ENCODE data around the gene KCNH1.

Gene KCNH1

DNA sequence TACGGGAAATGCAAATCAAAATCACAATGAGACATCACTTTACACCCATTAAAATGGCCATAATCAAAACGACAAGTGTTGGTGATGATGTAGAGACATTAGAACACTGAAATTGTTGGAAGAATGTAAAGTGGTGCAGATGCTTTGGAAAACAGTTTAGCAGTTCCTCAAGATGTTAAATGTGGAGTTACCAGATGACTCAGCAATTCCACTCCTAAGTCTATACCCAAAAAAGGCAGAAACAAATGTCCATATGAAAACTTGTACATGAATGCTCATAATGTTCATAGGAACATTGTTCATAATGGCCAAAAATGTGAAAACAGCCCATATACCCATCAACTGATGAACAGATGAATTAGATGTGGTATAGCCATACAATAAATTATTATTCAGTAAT, 267.4 kb downstream of the KCNH1 start:
- TF ChIP-seq EZH2phosphoT487 (IDR thresholded peaks at IDR 0.05; ENCODE audit: low read depth): no peak
- TF ChIP-seq, protein P1, sequence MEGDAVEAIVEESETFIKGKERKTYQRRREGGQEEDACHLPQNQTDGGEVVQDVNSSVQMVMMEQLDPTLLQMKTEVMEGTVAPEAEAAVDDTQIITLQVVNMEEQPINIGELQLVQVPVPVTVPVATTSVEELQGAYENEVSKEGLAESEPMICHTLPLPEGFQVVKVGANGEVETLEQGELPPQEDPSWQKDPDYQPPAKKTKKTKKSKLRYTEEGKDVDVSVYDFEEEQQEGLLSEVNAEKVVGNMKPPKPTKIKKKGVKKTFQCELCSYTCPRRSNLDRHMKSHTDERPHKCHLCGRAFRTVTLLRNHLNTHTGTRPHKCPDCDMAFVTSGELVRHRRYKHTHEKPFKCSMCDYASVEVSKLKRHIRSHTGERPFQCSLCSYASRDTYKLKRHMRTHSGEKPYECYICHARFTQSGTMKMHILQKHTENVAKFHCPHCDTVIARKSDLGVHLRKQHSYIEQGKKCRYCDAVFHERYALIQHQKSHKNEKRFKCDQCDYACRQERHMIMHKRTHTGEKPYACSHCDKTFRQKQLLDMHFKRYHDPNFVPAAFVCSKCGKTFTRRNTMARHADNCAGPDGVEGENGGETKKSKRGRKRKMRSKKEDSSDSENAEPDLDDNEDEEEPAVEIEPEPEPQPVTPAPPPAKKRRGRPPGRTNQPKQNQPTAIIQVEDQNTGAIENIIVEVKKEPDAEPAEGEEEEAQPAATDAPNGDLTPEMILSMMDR (IDR thresholded peaks at IDR 0.05; ENCODE audit: low read depth, low read length): no peak
- H3K27me3 ChIP-seq (ENCODE audit: low read depth, low read length): no peaks in the 10 kb centered on the region
- H3K4me1 ChIP-seq (ENCODE audit: low read length): no peaks in the 10 kb centered on the region

DNA sequence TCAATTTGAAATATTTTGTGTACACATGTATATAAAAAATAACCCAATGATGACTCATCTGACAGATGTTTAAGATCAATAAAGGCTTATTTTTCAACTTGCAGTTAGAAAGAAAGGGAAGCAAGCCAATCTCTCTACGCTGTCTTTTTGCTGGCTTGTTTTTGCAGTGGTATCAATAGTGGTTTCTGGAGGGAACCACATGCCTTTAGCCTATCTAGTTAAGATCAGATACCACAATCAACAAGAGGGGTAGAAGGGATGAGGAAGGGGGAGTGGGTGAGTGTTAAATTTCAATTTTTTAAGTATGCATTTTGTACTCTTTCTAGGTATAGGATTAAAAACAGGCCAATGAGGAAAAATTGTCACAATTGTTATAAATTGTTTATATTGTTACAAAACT, 276.2 kb downstream of the KCNH1 start:
- H4K20me1 ChIP-seq (ENCODE audit: insufficient read depth, low read length): no peaks in the 10 kb centered on the region
- TF ChIP-seq, protein P1 (IDR thresholded peaks at IDR 0.05; ENCODE audit: low read depth, low read length): no peak
- no peak for TF ChIP-seq EZH2phosphoT487 (IDR thresholded peaks at IDR 0.05; ENCODE audit: low read depth)
- H3K36me3 ChIP-seq (replicated peaks; ENCODE audit: low read depth, low read length): no peaks in the 10 kb centered on the region
- H3K9ac ChIP-seq (ENCODE audit: low read length): no peak overlapping the region
- H3K4me3 ChIP-seq (ENCODE audit: low read length): no peak overlapping the region
- no peaks in the 10 kb centered on the region for H3K27me3 ChIP-seq (ENCODE audit: low read depth, low read length)
- no peak overlapping the region for H3K4me2 ChIP-seq (ENCODE audit: low read length)
- H3K27ac ChIP-seq (ENCODE audit: low read length): no peak overlapping the region
- H3K9me3 ChIP-seq (ENCODE audit: insufficient read depth, low read length): no peaks in the 10 kb centered on the region
- no peaks in the 10 kb centered on the region for H3K79me2 ChIP-seq (ENCODE audit: low read length)
- H3K4me1 ChIP-seq (ENCODE audit: low read length): no peaks in the 10 kb centered on the region
- no peak overlapping the region for H2AFZ ChIP-seq (ENCODE audit: low read depth, low read length)

More for the DNA sequence above, 267.4 kb downstream of the KCNH1 start:
- Histone ChIP-seq H3K36me3 (replicated peaks; ENCODE audit: low read depth, low read length) (no peaks in the 10 kb centered on the region), H3K9ac (ENCODE audit: low read length) (no peak overlapping the region), H3K4me2 (ENCODE audit: low read length) (no peak overlapping the region), H3K27ac (ENCODE audit: low read length) (no peak overlapping the region), H3K79me2 (ENCODE audit: low read length) (no peaks in the 10 kb centered on the region), H3K9me3 (ENCODE audit: insufficient read depth, low read length) (no peaks in the 10 kb centered on the region), H3K4me3 (ENCODE audit: low read length) (no peak overlapping the region), H2AFZ (ENCODE audit: low read depth, low read length) (no peak overlapping the region), H4K20me1 (ENCODE audit: insufficient read depth, low read length) (no peaks in the 10 kb centered on the region)

DNA sequence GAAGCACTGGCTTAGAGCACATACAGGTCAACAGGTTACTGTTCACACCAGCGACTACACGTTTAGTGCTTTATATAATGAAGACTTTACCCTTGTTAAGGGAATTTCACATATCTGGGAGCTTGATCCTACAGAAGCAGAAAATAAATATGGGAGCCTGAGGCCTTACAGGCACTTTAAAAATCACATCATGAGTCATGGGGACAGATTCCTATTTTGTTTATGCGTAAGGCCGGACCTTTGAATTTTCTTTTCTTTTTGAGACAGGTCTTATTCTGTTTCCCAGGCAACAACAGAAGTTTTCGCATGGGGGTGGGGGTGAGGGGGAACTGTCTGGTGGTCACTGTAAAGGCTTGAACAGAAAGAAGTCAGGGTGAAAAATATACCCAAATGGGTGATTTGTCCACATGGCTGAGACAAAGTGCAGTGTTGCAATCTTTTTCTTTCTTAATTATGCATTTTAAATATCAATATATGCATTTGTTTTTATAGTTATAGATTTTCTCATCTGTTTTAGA, 276.7 kb downstream of the KCNH1 start:
- no peak overlapping the region for H3K27ac ChIP-seq (ENCODE audit: low read length)
- TF ChIP-seq, protein P1 (IDR thresholded peaks at IDR 0.05; ENCODE audit: low read depth, low read length): no peak
- no peak for TF ChIP-seq EZH2phosphoT487 (IDR thresholded peaks at IDR 0.05; ENCODE audit: low read depth)
- no peaks in the 10 kb centered on the region for H3K9me3 ChIP-seq (ENCODE audit: insufficient read depth, low read length)
- no peaks in the 10 kb centered on the region for H3K4me1 ChIP-seq (ENCODE audit: low read length)
- H3K79me2 ChIP-seq (ENCODE audit: low read length): no peaks in the 10 kb centered on the region
- no peaks in the 10 kb centered on the region for H3K36me3 ChIP-seq (replicated peaks; ENCODE audit: low read depth, low read length)
- no peaks in the 10 kb centered on the region for H4K20me1 ChIP-seq (ENCODE audit: insufficient read depth, low read length)
- H3K4me3 ChIP-seq (ENCODE audit: low read length): no peak overlapping the region
- no peak overlapping the region for H3K9ac ChIP-seq (ENCODE audit: low read length)
- no peaks in the 10 kb centered on the region for H3K27me3 ChIP-seq (ENCODE audit: low read depth, low read length)
- no peak overlapping the region for H2AFZ ChIP-seq (ENCODE audit: low read depth, low read length)
- no peak overlapping the region for H3K4me2 ChIP-seq (ENCODE audit: low read length)

DNA sequence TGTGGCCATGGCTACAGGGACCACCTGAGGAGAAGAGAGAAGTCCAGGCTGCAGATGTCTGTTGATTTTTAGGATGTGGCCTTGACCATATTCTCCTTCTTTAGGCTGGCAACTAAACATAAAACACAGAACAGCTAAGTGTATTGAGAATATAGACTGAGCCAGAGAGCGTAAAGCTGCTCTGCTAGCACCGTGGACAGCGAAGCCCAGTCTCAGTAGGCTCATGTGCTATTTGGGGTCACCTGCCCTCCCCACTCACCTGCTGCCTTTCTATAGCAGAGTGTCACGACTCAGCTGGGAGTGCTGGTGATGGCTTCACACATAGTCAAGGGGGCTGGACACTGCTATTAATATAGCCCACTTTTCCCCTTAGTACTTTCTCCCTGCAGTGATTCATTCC, 278.5 kb downstream of the KCNH1 start:
- no peaks in the 10 kb centered on the region for H3K36me3 ChIP-seq (replicated peaks; ENCODE audit: low read depth, low read length)
- H2AFZ ChIP-seq (ENCODE audit: low read depth, low read length): no peak overlapping the region
- no peak overlapping the region for H3K4me3 ChIP-seq (ENCODE audit: low read length)
- H3K79me2 ChIP-seq (ENCODE audit: low read length): no peaks in the 10 kb centered on the region
- H3K27me3 ChIP-seq (ENCODE audit: low read depth, low read length): no peaks in the 10 kb centered on the region
- no peaks in the 10 kb centered on the region for H4K20me1 ChIP-seq (ENCODE audit: insufficient read depth, low read length)
- no peak overlapping the region for H3K27ac ChIP-seq (ENCODE audit: low read length)
- no peaks in the 10 kb centered on the region for H3K9me3 ChIP-seq (ENCODE audit: insufficient read depth, low read length)
- H3K4me2 ChIP-seq (ENCODE audit: low read length): no peak overlapping the region
- H3K4me1 ChIP-seq (ENCODE audit: low read length): no peaks in the 10 kb centered on the region
- TF ChIP-seq EZH2phosphoT487 (IDR thresholded peaks at IDR 0.05; ENCODE audit: low read depth): no peak
- TF ChIP-seq, protein P1 (IDR thresholded peaks at IDR 0.05; ENCODE audit: low read depth, low read length): no peak
- H3K9ac ChIP-seq (ENCODE audit: low read length): no peak overlapping the region

Data from OCI-LY3 (cell line).